Activated T-cell treated with anti-CD3 and anti-CD28 coated beads, Interleukin-2, amount 50 U/mL, for 4 hours (primary cell): ENCODE results near the gene DAP3. TPM values are rescaled to one million over a fixed set of nuclear protein-coding genes. Genes with fewer than 3 reads are reported as not detected.
"Not testable (repeated sequence)": the region's sequence is repeated elsewhere in the genome, so short reads cannot be mapped to it uniquely, and the experiment has no call there.

Source experiments
- ATAC-seq, 2 donors: fragments of 200-7000 bp; cut with Tn5 transposase; one replicate each; pipeline ENCODE4 v1.10.0; 2021
- DNase-seq: peaks from one replicate; pipeline ENCODE4 v3.0.0-alpha.2; 2020
- H3K27me3 Mint-ChIP-seq: one replicate; pipeline ENCODE4 v1.8.0; 2021; ENCODE audit warnings: low read depth, mixed read lengths
- H3K36me3 Mint-ChIP-seq: one replicate; pipeline ENCODE4 v1.8.0; 2022; ENCODE audit warnings: mixed read lengths; ENCODE audit not compliant: insufficient read depth
- H3K4me1 Mint-ChIP-seq: one replicate; pipeline ENCODE4 v1.8.0; 2021; ENCODE audit warnings: low read depth, mixed read lengths
- H3K4me3 Mint-ChIP-seq: one replicate; pipeline ENCODE4 v1.8.0; 2021; ENCODE audit warnings: mild to moderate bottlenecking, moderate library complexity, mixed read lengths
- H3K9me3 Mint-ChIP-seq: one replicate; pipeline ENCODE4 v1.8.0; 2021; ENCODE audit warnings: mixed read lengths
- total RNA-seq, 3 donors: library from RNA; stranded (reverse); gene quantifications; one replicate each; pipeline ENCODE4 v1.2.1, GENCODE V29; 2021

DAP3 gene
- total RNA-seq, 3 donors from 2014 or later, result 194 to 197 (median 196) TPM

GRCh38 chr1:155761736-155762405 is 73.0 kb downstream of the DAP3 start:
- no peak for DNase-seq
- no peak overlapping the region for H3K4me3 Mint-ChIP-seq
- H3K9me3 Mint-ChIP-seq, result no peaks in the 10 kb centered on the region
- H3K4me1 Mint-ChIP-seq, result no peaks in the 10 kb centered on the region
- no peaks in the 10 kb centered on the region for H3K27me3 Mint-ChIP-seq
- H3K36me3 Mint-ChIP-seq, result peaks cover 41% of the 10 kb centered on the region
- no peak for ATAC-seq

- DNase-seq, H3K4me1 Mint-ChIP-seq, H3K9me3 Mint-ChIP-seq, H3K27me3 Mint-ChIP-seq, H3K4me3 Mint-ChIP-seq, ATAC-seq: not testable (repeated sequence)
- peaks cover 40% of the 10 kb centered on the region for H3K36me3 Mint-ChIP-seq
Observed at GRCh38 chr1:155763090-155763815, 74.4 kb downstream of the DAP3 start.

- DNase-seq, H3K4me3 Mint-ChIP-seq, H3K9me3 Mint-ChIP-seq, ATAC-seq, H3K4me1 Mint-ChIP-seq, H3K27me3 Mint-ChIP-seq: not testable (repeated sequence)
- H3K36me3 Mint-ChIP-seq, result peaks cover 45% of the 10 kb centered on the region
Observed at GRCh38 chr1:155763989-155764388, 75.1 kb downstream of the DAP3 start.

- H3K9me3 Mint-ChIP-seq, ATAC-seq, H3K27me3 Mint-ChIP-seq, DNase-seq, H3K4me1 Mint-ChIP-seq, H3K4me3 Mint-ChIP-seq: not testable (repeated sequence)
- H3K36me3 Mint-ChIP-seq, result peaks cover 43% of the 10 kb centered on the region
Observed at GRCh38 chr1:155767399-155767989, 78.6 kb downstream of the DAP3 start.

GRCh38 chr1:155769257-155769656 is 80.4 kb downstream of the DAP3 start:
- no peaks in the 10 kb centered on the region for H3K9me3 Mint-ChIP-seq

GRCh38 chr1:155773221-155773620 is 84.3 kb downstream of the DAP3 start:
- H3K9me3 Mint-ChIP-seq, result no peaks in the 10 kb centered on the region
- no peaks in the 10 kb centered on the region for H3K27me3 Mint-ChIP-seq
- no peak for ATAC-seq
- H3K4me1 Mint-ChIP-seq, result no peaks in the 10 kb centered on the region
- H3K36me3 Mint-ChIP-seq, result peaks cover 55% of the 10 kb centered on the region
- no peak overlapping the region for H3K4me3 Mint-ChIP-seq
- DNase-seq, result no peak

More at GRCh38 chr1:155769257-155769656, 80.4 kb downstream of the DAP3 start:
- Mint-ChIP-seq H3K36me3 (peaks cover 50% of the 10 kb centered on the region), H3K27me3 (no peaks in the 10 kb centered on the region), H3K4me3 (no peak overlapping the region), H3K4me1 (no peaks in the 10 kb centered on the region)
- ATAC-seq (no peak), DNase-seq (no peak)

- H3K4me1 Mint-ChIP-seq, result no peaks in the 10 kb centered on the region
- H3K4me3 Mint-ChIP-seq, result no peak overlapping the region
- DNase-seq (no peak), ATAC-seq (no peak)
- peaks cover 40% of the 10 kb centered on the region for H3K36me3 Mint-ChIP-seq
- no peaks in the 10 kb centered on the region for H3K27me3 Mint-ChIP-seq
- no peaks in the 10 kb centered on the region for H3K9me3 Mint-ChIP-seq
Observed at GRCh38 chr1:155776414-155776813, 87.5 kb downstream of the DAP3 start.

- H3K4me3 Mint-ChIP-seq, result no peak overlapping the region
- H3K9me3 Mint-ChIP-seq, result no peaks in the 10 kb centered on the region
- ATAC-seq, result no peak
Observed at GRCh38 chr1:155777582-155777981, 88.7 kb downstream of the DAP3 start.

More at GRCh38 chr1:155777582-155777981, 88.7 kb downstream of the DAP3 start:
- H3K36me3 Mint-ChIP-seq, result peaks cover 38% of the 10 kb centered on the region
- no peak for DNase-seq
- H3K27me3 Mint-ChIP-seq, result no peaks in the 10 kb centered on the region
- H3K4me1 Mint-ChIP-seq, result no peaks in the 10 kb centered on the region

Other genes starting within 250 kb of the DAP3 start
- 10 to 100 TPM; 23.9 to 27.7 (median 25.5) TPM for gene ASH1L, start 126.3 kb upstream of the DAP3 start, total RNA-seq
- 100 to 1,000 TPM; 133 to 139 (median 135) TPM for gene MSTO1, start 78.9 kb upstream of the DAP3 start, total RNA-seq
- gene YY1AP1, start 317 bp upstream of the DAP3 start, total RNA-seq, result 10 to 100 TPM; 44.9 to 52.7 (median 50.1) TPM
- gene GON4L, start 168.1 kb downstream of the DAP3 start, total RNA-seq, result 10 to 100 TPM; 42.6 to 48.4 (median 47.8) TPM
- gene SYT11, start 170.5 kb downstream of the DAP3 start, total RNA-seq, result 1 to 10 TPM; 4.6 to 8.0 (median 5.4) TPM
- 10 to 100 TPM; 15.6 to 25.0 (median 17.9) TPM for gene RIT1, start 222.3 kb downstream of the DAP3 start, total RNA-seq
- 10 to 100 TPM; 32.2 to 38.3 (median 37.9) TPM for gene KHDC4, start 245.3 kb downstream of the DAP3 start, total RNA-seq